Measurements from ENCODE around the gene SERPINB2. TPM values are rescaled to one million over a fixed set of nuclear protein-coding genes. Genes with fewer than 3 reads are reported as not detected.

SERPINB2 gene
- total RNA-seq, 2 donors from 2014 or later = not detected

- Mint-ChIP-seq H3K9me3 (no peaks in the 10 kb centered on the region), H3K4me1 (no peaks in the 10 kb centered on the region), H3K4me3 (no peak overlapping the region), H3K27me3 (ENCODE audit: insufficient read depth) (no peaks in the 10 kb centered on the region), H3K27ac (no peak overlapping the region), H3K36me3 (ENCODE audit: low read depth) (no peaks in the 10 kb centered on the region)
- Histone ChIP-seq H3K36me3 (ENCODE audit: control insufficient read depth, insufficient read depth, low read length) (no peaks in the 10 kb centered on the region), H3K4me1 (ENCODE audit: control insufficient read depth, insufficient read depth, low read length) (no peaks in the 10 kb centered on the region), H3K27me3 (ENCODE audit: control insufficient read depth, insufficient read depth, low read length, poor library complexity, severe bottlenecking) (no peaks in the 10 kb centered on the region), H3K4me3 (ENCODE audit: low read length) (no peak overlapping the region), H3K9me3 (ENCODE audit: control insufficient read depth, low read length) (no peaks in the 10 kb centered on the region), H3K9ac (ENCODE audit: extremely low read depth, low read length, poor library complexity, severe bottlenecking) (no peak overlapping the region), H3K27ac (ENCODE audit: low read depth, low read length) (no peak overlapping the region)
- WGBS, 2 experiments (ENCODE audit: insufficient coverage in 1 of 2, insufficient read length in 1 of 2) = no CpG with 5 or more reads among the region's 1 CpG
- TF ChIP-seq, protein P1, sequence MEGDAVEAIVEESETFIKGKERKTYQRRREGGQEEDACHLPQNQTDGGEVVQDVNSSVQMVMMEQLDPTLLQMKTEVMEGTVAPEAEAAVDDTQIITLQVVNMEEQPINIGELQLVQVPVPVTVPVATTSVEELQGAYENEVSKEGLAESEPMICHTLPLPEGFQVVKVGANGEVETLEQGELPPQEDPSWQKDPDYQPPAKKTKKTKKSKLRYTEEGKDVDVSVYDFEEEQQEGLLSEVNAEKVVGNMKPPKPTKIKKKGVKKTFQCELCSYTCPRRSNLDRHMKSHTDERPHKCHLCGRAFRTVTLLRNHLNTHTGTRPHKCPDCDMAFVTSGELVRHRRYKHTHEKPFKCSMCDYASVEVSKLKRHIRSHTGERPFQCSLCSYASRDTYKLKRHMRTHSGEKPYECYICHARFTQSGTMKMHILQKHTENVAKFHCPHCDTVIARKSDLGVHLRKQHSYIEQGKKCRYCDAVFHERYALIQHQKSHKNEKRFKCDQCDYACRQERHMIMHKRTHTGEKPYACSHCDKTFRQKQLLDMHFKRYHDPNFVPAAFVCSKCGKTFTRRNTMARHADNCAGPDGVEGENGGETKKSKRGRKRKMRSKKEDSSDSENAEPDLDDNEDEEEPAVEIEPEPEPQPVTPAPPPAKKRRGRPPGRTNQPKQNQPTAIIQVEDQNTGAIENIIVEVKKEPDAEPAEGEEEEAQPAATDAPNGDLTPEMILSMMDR (conservative IDR thresholded peaks at IDR 0.05) = no peak
- DNase-seq = no peak
These were observed 29.0 kb upstream of the SERPINB2 start for GRCh38 chr18:63858456-63858855.

DNA sequence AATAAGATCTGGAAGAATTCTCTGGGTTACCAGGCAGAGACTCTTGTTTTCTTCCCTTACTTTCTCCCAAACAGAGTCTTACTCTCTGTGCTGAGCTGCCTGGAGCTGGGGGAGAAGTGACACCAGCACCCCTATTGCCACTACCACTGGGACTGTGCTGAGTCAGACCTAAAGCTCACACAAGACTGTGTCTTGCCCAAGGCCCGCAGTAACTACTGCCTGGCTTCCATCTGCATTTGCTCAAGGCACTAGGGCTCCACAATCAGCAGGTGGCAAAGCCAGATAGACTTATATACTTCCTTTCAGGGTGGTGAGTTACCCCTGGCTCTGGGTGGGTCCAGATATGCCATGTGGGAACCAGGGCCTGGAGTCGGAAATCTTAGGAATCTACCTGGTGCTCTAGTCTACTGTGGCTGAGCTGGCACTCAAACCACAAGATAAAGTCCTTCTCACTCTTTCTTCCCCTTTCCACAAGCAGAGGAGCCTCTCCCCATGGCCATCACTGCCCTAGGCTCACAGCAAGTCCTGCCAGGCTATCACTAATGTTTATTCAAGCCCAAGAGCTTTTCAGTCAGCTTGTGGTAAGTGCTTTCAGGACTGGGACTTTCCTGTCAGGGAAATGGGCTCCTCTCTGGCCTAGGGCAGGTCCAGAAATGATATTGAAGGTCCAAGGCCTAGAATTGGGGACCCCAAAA, 27.6 kb upstream of the SERPINB2 start:
- Mint-ChIP-seq H3K27ac (no peak overlapping the region), H3K36me3 (ENCODE audit: low read depth) (no peaks in the 10 kb centered on the region), H3K4me1 (no peaks in the 10 kb centered on the region), H3K9me3 (no peaks in the 10 kb centered on the region), H3K27me3 (ENCODE audit: insufficient read depth) (no peaks in the 10 kb centered on the region), H3K4me3 (no peak overlapping the region)
- H3K27me3 ChIP-seq (ENCODE audit: control insufficient read depth, insufficient read depth, low read length, poor library complexity, severe bottlenecking) = no peaks in the 10 kb centered on the region
- H3K27ac ChIP-seq (ENCODE audit: low read depth, low read length) = no peak overlapping the region
- H3K4me3 ChIP-seq (ENCODE audit: low read length) = no peak overlapping the region
- no peaks in the 10 kb centered on the region for H3K9me3 ChIP-seq (ENCODE audit: control insufficient read depth, low read length)
- H3K9ac ChIP-seq (ENCODE audit: extremely low read depth, low read length, poor library complexity, severe bottlenecking) = no peak overlapping the region
- no peak for DNase-seq
- TF ChIP-seq, protein P1 (conservative IDR thresholded peaks at IDR 0.05) = no peak
- H3K4me1 ChIP-seq (ENCODE audit: control insufficient read depth, insufficient read depth, low read length) = no peaks in the 10 kb centered on the region
- H3K36me3 ChIP-seq (ENCODE audit: control insufficient read depth, insufficient read depth, low read length) = no peaks in the 10 kb centered on the region
- WGBS, 2 experiments (ENCODE audit: insufficient coverage in 1 of 2, insufficient read length in 1 of 2) = 83 to 95% methylated on average over 2 of the region's 2 CpGs

GRCh38 chr18:63860531-63860930, 27.0 kb upstream of the SERPINB2 start:
- no peak for DNase-seq
- H3K27me3 Mint-ChIP-seq (ENCODE audit: insufficient read depth) = no peaks in the 10 kb centered on the region
- Histone ChIP-seq H3K27me3 (ENCODE audit: control insufficient read depth, insufficient read depth, low read length, poor library complexity, severe bottlenecking) (no peaks in the 10 kb centered on the region), H3K4me3 (ENCODE audit: low read length) (no peak overlapping the region), H3K9ac (ENCODE audit: extremely low read depth, low read length, poor library complexity, severe bottlenecking) (no peak overlapping the region), H3K4me1 (ENCODE audit: control insufficient read depth, insufficient read depth, low read length) (no peaks in the 10 kb centered on the region), H3K9me3 (ENCODE audit: control insufficient read depth, low read length) (no peaks in the 10 kb centered on the region), H3K36me3 (ENCODE audit: control insufficient read depth, insufficient read depth, low read length) (no peaks in the 10 kb centered on the region), H3K27ac (ENCODE audit: low read depth, low read length) (no peak overlapping the region)
- no peak overlapping the region for H3K27ac Mint-ChIP-seq
- H3K36me3 Mint-ChIP-seq (ENCODE audit: low read depth) = no peaks in the 10 kb centered on the region
- no peaks in the 10 kb centered on the region for H3K4me1 Mint-ChIP-seq
- WGBS, 2 experiments (ENCODE audit: insufficient coverage in 1 of 2, insufficient read length in 1 of 2) = 95 to 98% methylated on average over 2 of the region's 2 CpGs
- no peak overlapping the region for H3K4me3 Mint-ChIP-seq
- H3K9me3 Mint-ChIP-seq = no peaks in the 10 kb centered on the region
- TF ChIP-seq, protein P1 (conservative IDR thresholded peaks at IDR 0.05) = no peak
